ENCODE measurements around the gene WDR5. TPM values are rescaled to one million over a fixed set of nuclear protein-coding genes. Genes with fewer than 3 reads are reported as not detected.

WDR5 gene
- total and polyA plus RNA-seq, 2 of the 13 experiments (the other 11 are each of a cell fraction or from before 2014, with no cell fraction given) = 34.3 TPM

GRCh38 chr9:134167530-134167931 is 31.6 kb downstream of the WDR5 start:
- H2AFZ ChIP-seq (ENCODE audit: low read length) = no peak overlapping the region
- 79% methylated on average over 4 of the region's 4 CpGs for WGBS (ENCODE audit: low lambda C conversion rate)
- in situ Hi-C loops (cut with HindIII; ENCODE audit: extremely low pct_ligation_motif_present, low pct_unique_long_range_greater_than_20kb) (loop anchor here (5.0 to 10.0 kb wide), 2 partner anchors 157 to 275 kb away; partner anchors contain the start of gene RXRA), intact Hi-C loops (cut with micrococcal nuclease; ENCODE audit: unreplicated experiment) (loop anchor here (5.0 kb wide), 1 partner anchor 1075 kb away; no protein-coding TSS in a partner anchor)
- H3K27me3 ChIP-seq (ENCODE audit: control insufficient read depth in 1 of 2, insufficient read depth in 2 of 2, low read length in 2 of 2) = peaks cover 0 to 9% of the 10 kb centered on the region in 2 experiments; a peak in 2 of 5 replicates
- H3K4me2 ChIP-seq (ENCODE audit: low read depth, low read length) = no peak overlapping the region
- H3K36me3 ChIP-seq (replicated peaks in 1 of 2; ENCODE audit: control insufficient read depth in 1 of 2, insufficient read depth in 2 of 2, low read length in 2 of 2) = no peaks in the 10 kb centered on the region
- FAIRE-seq = no peak
- no peaks in the 10 kb centered on the region for H3K9me3 ChIP-seq (ENCODE audit: low read length)
- no peaks in the 10 kb centered on the region for H4K20me1 ChIP-seq (ENCODE audit: insufficient read depth, low read length)
- POLR2A ChIA-PET = no interaction called here
- no peak for ATAC-seq
- no peaks in the 10 kb centered on the region for H3K79me2 ChIP-seq (ENCODE audit: insufficient read depth, low read length)
- no peak overlapping the region for H3K27ac ChIP-seq (ENCODE audit: extremely low read length, insufficient read depth, low read length)
- H3K4me1 ChIP-seq (ENCODE audit: insufficient read depth, low read length) = no peaks in the 10 kb centered on the region; the same call in 1 of the 2 replicates
- no TSS peak for BruUV-seq (replicated peaks)
- TF ChIP-seq ZNF317 (CRISPR knock-in tag; IDR thresholded peaks at IDR 0.05) = no peak
- TF ChIP-seq ZKSCAN5 (CRISPR knock-in tag; IDR thresholded peaks at IDR 0.05) = no peak
- TF ChIP-seq ZNF878 (CRISPR knock-in tag; IDR thresholded peaks at IDR 0.05) = no peak
- TF ChIP-seq ZNF800 (CRISPR knock-in tag; IDR thresholded peaks at IDR 0.05) = no peak
- TF ChIP-seq RBM22 (optimal IDR thresholded peaks at IDR 0.05; ENCODE audit: low read length) = no peak
- TF ChIP-seq, protein P1, sequence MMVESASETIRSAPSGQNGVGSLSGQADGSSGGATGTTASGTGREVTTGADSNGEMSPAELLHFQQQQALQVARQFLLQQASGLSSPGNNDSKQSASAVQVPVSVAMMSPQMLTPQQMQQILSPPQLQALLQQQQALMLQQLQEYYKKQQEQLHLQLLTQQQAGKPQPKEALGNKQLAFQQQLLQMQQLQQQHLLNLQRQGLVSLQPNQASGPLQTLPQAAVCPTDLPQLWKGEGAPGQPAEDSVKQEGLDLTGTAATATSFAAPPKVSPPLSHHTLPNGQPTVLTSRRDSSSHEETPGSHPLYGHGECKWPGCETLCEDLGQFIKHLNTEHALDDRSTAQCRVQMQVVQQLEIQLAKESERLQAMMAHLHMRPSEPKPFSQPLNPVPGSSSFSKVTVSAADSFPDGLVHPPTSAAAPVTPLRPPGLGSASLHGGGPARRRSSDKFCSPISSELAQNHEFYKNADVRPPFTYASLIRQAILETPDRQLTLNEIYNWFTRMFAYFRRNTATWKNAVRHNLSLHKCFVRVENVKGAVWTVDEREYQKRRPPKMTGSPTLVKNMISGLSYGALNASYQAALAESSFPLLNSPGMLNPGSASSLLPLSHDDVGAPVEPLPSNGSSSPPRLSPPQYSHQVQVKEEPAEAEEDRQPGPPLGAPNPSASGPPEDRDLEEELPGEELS (CRISPR knock-in tag; IDR thresholded peaks at IDR 0.05) = no peak
- no peak for TF ChIP-seq FOSL2 (CRISPR knock-in tag; IDR thresholded peaks at IDR 0.05)
- TF ChIP-seq, protein P2, sequence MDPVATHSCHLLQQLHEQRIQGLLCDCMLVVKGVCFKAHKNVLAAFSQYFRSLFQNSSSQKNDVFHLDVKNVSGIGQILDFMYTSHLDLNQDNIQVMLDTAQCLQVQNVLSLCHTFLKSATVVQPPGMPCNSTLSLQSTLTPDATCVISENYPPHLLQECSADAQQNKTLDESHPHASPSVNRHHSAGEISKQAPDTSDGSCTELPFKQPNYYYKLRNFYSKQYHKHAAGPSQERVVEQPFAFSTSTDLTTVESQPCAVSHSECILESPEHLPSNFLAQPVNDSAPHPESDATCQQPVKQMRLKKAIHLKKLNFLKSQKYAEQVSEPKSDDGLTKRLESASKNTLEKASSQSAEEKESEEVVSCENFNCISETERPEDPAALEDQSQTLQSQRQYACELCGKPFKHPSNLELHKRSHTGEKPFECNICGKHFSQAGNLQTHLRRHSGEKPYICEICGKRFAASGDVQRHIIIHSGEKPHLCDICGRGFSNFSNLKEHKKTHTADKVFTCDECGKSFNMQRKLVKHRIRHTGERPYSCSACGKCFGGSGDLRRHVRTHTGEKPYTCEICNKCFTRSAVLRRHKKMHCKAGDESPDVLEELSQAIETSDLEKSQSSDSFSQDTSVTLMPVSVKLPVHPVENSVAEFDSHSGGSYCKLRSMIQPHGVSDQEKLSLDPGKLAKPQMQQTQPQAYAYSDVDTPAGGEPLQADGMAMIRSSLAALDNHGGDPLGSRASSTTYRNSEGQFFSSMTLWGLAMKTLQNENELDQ (CRISPR knock-in tag; IDR thresholded peaks at IDR 0.05; ENCODE audit: borderline replicate concordance) = no peak
- TF ChIP-seq ZNF101 (CRISPR knock-in tag; IDR thresholded peaks at IDR 0.05; ENCODE audit: borderline replicate concordance, low read depth) = no peak
- no peak for TF ChIP-seq RFX5 (IDR thresholded peaks at IDR 0.05; ENCODE audit: low read depth, low read length)
- no peak for TF ChIP-seq ZNF451 (CRISPR knock-in tag; IDR thresholded peaks at IDR 0.05)
- no peak for TF ChIP-seq HES4 (CRISPR knock-in tag; IDR thresholded peaks at IDR 0.05; ENCODE audit: borderline replicate concordance)
- TF ChIP-seq ZFP37 (CRISPR knock-in tag; IDR thresholded peaks at IDR 0.05; ENCODE audit: borderline replicate concordance) = no peak
- no peak for TF ChIP-seq ZBTB25 (CRISPR knock-in tag; IDR thresholded peaks at IDR 0.05)
- TF ChIP-seq ZNF747 (CRISPR knock-in tag; IDR thresholded peaks at IDR 0.05; ENCODE audit: borderline replicate concordance) = no peak
- TF ChIP-seq GATAD1 (CRISPR knock-in tag; IDR thresholded peaks at IDR 0.05) = no peak
- no peak for TF ChIP-seq HNRNPLL (IDR thresholded peaks at IDR 0.05; ENCODE audit: low read depth, low read length, poor library complexity, severe bottlenecking)
- no peak for TF ChIP-seq PAF1 (CRISPR knock-in tag; IDR thresholded peaks at IDR 0.05)
- no peak for TF ChIP-seq PLRG1 (conservative IDR thresholded peaks at IDR 0.05)
- no peak overlapping the region for H3K4me3 ChIP-seq (replicated peaks in 1 of 3; ENCODE audit: insufficient read depth in 1 of 3, low read depth in 2 of 3, low read length in 3 of 3)
- CTCF ChIA-PET (ENCODE audit: low intra/inter-chr PET ratio, low total read pairs) = no interaction called here
- H3K9ac ChIP-seq (ENCODE audit: insufficient read depth, low read depth, low read length) = no peak overlapping the region
- no peak for DNase-seq (ENCODE audit: low spot score)
